GM21515 (cell line): Measurements from ENCODE around the gene TMOD1.
A peak's percentile ranks its signal among the peaks of the same experiment; 100 is the strongest.

Experiments
- ATAC-seq: cut with Tn5 transposase; IDR thresholded peaks from one replicate; pipeline ENCODE4 v1.9.1; 2021; ENCODE audit not compliant: unreplicated experiment

Gene TMOD1

GRCh38 chr9:97516111-97516510 is 14.6 kb downstream of the TMOD1 start:
- ATAC-seq = no peak

- ATAC-seq = no peak
These were observed 16.0 kb downstream of the TMOD1 start for GRCh38 chr9:97517331-97518089.

- no peak for ATAC-seq
These were observed 16.9 kb downstream of the TMOD1 start for GRCh38 chr9:97518166-97518908.

GRCh38 chr9:97518909-97519307 is 17.4 kb downstream of the TMOD1 start:
- no peak for ATAC-seq

GRCh38 chr9:97519441-97519970 is 18.0 kb downstream of the TMOD1 start:
- no peak for ATAC-seq

GRCh38 chr9:97521576-97522333 is 20.3 kb downstream of the TMOD1 start:
- no peak for ATAC-seq

GRCh38 chr9:97524424-97524823 is 23.0 kb downstream of the TMOD1 start:
- no peak for ATAC-seq

GRCh38 chr9:97525451-97525850 is 24.0 kb downstream of the TMOD1 start:
- no peak for ATAC-seq

- ATAC-seq = no peak
These were observed 25.6 kb downstream of the TMOD1 start for GRCh38 chr9:97526895-97527575.

GRCh38 chr9:97527626-97528528 is 26.4 kb downstream of the TMOD1 start:
- no peak for ATAC-seq

- no peak for ATAC-seq
These were observed 27.2 kb downstream of the TMOD1 start for GRCh38 chr9:97528529-97529230.

- ATAC-seq = peak; percentile 58
These were observed 28.1 kb downstream of the TMOD1 start for GRCh38 chr9:97529363-97530076.

- ATAC-seq = no peak
These were observed 30.5 kb downstream of the TMOD1 start for GRCh38 chr9:97531888-97532376.

- no peak for ATAC-seq
These were observed 32.7 kb downstream of the TMOD1 start for GRCh38 chr9:97534185-97534584.

GRCh38 chr9:97534961-97535594 is 33.6 kb downstream of the TMOD1 start:
- ATAC-seq = no peak

- no peak for ATAC-seq
These were observed 34.3 kb downstream of the TMOD1 start for GRCh38 chr9:97535771-97536170.

- ATAC-seq = no peak
These were observed 35.0 kb downstream of the TMOD1 start for GRCh38 chr9:97536480-97536879.

- ATAC-seq = no peak
These were observed 42.1 kb downstream of the TMOD1 start for GRCh38 chr9:97543561-97543960.
